MG63 (cell line): ENCODE measurements around the gene GRM7. TPM values are rescaled to one million over a fixed set of nuclear protein-coding genes. Genes with fewer than 3 reads are reported as not detected.

ENCODE experiments used
- DNase-seq: peaks from one replicate; pipeline ENCODE4 v3.0.0-alpha.2; 2020
- H3K27me3 ChIP-seq: fragments of 250-450 bp; sonication (Bioruptor Pico); 2 replicates; pipeline ENCODE4 v1.5.1; 2020; ENCODE audit warnings: mild to moderate bottlenecking, moderate library complexity
- H3K36me3 ChIP-seq: fragments of 250-450 bp; sonication (Bioruptor Pico); 2 replicates; pipeline ENCODE4 v1.5.1; 2020; ENCODE audit warnings: mild to moderate bottlenecking, moderate library complexity
- H3K4me3 ChIP-seq: fragments of 250-450 bp; sonication (Bioruptor Pico); 2 replicates; pipeline ENCODE4 v1.5.1; 2020; ENCODE audit warnings: mild to moderate bottlenecking, moderate library complexity
- H3K9me3 ChIP-seq: fragments of 250-450 bp; sonication (Bioruptor Pico); 2 replicates; pipeline ENCODE4 v1.5.1; 2020; ENCODE audit warnings: mild to moderate bottlenecking, moderate library complexity
- total RNA-seq: library from RNA; depleted of rRNA; stranded (reverse); fragments of >200 nt; shearing (Covaris generic); gene quantifications from 2 replicates; pipeline ENCODE4 v1.2.3, GENCODE V29; 2014; ENCODE audit warnings: low replicate concordance

GRM7 gene
- total RNA-seq, 1 experiment from 2014 or later: not detected

- H3K27me3 ChIP-seq: no peaks in the 10 kb centered on the region
- no peak for DNase-seq
- no peaks in the 10 kb centered on the region for H3K36me3 ChIP-seq
- H3K9me3 ChIP-seq: no peaks in the 10 kb centered on the region
- no peak overlapping the region for H3K4me3 ChIP-seq
Observed at GRCh38 chr3:7249493-7250076, 388.7 kb downstream of the GRM7 start.

GRCh38 chr3:7254251-7254650, 393.3 kb downstream of the GRM7 start:
- DNase-seq: no peak
- H3K36me3 ChIP-seq: no peaks in the 10 kb centered on the region
- H3K27me3 ChIP-seq: no peaks in the 10 kb centered on the region
- H3K9me3 ChIP-seq: no peaks in the 10 kb centered on the region
- H3K4me3 ChIP-seq: no peak overlapping the region

- no peaks in the 10 kb centered on the region for H3K36me3 ChIP-seq
- H3K4me3 ChIP-seq: no peak overlapping the region
- no peak for DNase-seq
Observed at GRCh38 chr3:7260975-7261374, 400.1 kb downstream of the GRM7 start.

GRCh38 chr3:7263347-7264195, 402.7 kb downstream of the GRM7 start:
- no peak for DNase-seq
- H3K27me3 ChIP-seq: no peaks in the 10 kb centered on the region

More at GRCh38 chr3:7260975-7261374, 400.1 kb downstream of the GRM7 start:
- no peaks in the 10 kb centered on the region for H3K9me3 ChIP-seq
- no peaks in the 10 kb centered on the region for H3K27me3 ChIP-seq

DNA sequence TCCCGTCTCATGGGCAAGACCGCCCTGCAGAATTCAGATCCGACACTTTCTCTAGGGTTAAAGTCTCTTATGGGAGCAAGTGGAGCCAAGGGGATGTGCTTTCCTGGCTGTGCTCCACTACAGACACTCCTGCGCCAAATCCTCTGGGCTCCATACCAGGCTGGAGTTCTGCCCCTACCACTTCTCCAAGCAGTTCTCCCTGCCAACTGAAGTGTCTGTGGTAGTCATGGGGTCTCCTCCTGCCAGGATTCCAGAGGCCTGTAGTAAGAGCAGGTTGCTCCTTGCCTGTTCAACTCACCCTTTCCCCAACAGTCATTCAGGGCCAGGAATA, 403.2 kb downstream of the GRM7 start:
- DNase-seq: no peak
- H3K27me3 ChIP-seq: no peaks in the 10 kb centered on the region
- H3K9me3 ChIP-seq: no peaks in the 10 kb centered on the region
- H3K4me3 ChIP-seq: no peak overlapping the region
- no peaks in the 10 kb centered on the region for H3K36me3 ChIP-seq

More at GRCh38 chr3:7263347-7264195, 402.7 kb downstream of the GRM7 start:
- Histone ChIP-seq H3K36me3 (no peaks in the 10 kb centered on the region), H3K9me3 (no peaks in the 10 kb centered on the region), H3K4me3 (no peak overlapping the region)

DNA sequence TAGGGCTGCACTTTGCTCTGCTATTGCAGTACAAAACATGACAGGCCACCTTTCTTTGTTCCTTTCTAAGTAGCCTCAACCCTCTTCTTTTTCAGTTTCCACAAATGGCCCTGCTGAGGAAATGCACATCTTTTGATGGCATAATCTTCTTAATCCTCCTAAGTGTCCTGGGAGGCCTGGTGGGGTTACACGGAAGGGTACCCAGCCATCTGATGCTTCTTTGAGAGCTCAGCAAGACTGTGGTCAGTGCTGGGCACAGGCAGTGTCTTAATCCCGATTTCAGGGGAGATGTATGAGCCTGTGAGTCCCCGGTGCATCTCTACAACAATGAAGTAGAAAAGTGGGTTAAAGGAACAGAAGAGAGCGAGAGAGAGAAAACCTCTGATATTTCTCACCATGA, 404.8 kb downstream of the GRM7 start:
- H3K36me3 ChIP-seq: no peaks in the 10 kb centered on the region
- no peak for DNase-seq
- H3K27me3 ChIP-seq: no peaks in the 10 kb centered on the region
- no peak overlapping the region for H3K4me3 ChIP-seq
- no peaks in the 10 kb centered on the region for H3K9me3 ChIP-seq

DNA sequence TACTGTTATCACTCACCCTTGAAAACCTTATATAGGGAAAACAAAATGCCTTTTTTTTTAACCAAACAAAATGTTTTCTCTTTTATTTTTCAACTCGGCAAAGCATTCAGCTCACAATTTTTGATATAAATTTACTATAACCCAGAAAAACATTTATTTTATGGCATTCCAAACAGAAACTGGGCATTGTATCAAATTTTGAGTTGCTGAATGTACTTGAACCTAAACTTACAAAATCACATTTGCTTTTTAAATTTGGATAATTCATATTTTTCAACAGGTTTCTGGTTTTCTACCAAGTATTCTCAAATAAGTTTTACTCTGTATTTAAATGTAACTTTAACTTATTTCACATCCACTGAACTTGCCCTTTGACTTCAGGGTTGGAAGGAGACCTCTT, 405.6 kb downstream of the GRM7 start:
- Histone ChIP-seq H3K27me3 (no peaks in the 10 kb centered on the region), H3K36me3 (no peaks in the 10 kb centered on the region), H3K9me3 (no peaks in the 10 kb centered on the region), H3K4me3 (no peak overlapping the region)
- no peak for DNase-seq

DNA sequence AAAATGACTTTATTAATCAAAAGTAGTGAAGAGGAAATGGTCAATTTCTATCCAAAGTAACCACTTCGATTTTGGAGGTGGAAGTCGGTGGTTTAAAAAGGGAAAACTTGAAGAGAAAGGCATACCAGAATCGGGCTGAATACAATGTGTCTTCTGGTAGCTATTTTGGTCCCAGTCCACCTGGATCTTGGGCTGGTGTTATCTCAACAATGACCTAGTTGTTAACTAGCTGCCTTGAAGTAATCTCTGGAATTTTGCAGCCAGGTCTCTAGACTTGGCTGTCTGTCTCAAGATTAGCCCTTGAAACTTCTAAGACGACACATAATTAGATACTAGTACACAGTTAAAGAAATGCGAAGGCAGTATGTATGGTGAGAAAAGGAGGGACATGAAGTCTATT, 409.8 kb downstream of the GRM7 start:
- no peaks in the 10 kb centered on the region for H3K36me3 ChIP-seq
- H3K4me3 ChIP-seq: no peak overlapping the region
- no peaks in the 10 kb centered on the region for H3K27me3 ChIP-seq
- H3K9me3 ChIP-seq: no peaks in the 10 kb centered on the region
- DNase-seq: no peak

GRCh38 chr3:7271631-7272030, 410.7 kb downstream of the GRM7 start:
- H3K27me3 ChIP-seq: no peaks in the 10 kb centered on the region
- DNase-seq: no peak
- H3K4me3 ChIP-seq: no peak overlapping the region
- H3K36me3 ChIP-seq: no peaks in the 10 kb centered on the region
- H3K9me3 ChIP-seq: no peaks in the 10 kb centered on the region

GRCh38 chr3:7272203-7272602, 411.3 kb downstream of the GRM7 start:
- H3K4me3 ChIP-seq: no peak overlapping the region
- no peak for DNase-seq
- no peaks in the 10 kb centered on the region for H3K9me3 ChIP-seq
- H3K27me3 ChIP-seq: no peaks in the 10 kb centered on the region
- H3K36me3 ChIP-seq: no peaks in the 10 kb centered on the region

DNA sequence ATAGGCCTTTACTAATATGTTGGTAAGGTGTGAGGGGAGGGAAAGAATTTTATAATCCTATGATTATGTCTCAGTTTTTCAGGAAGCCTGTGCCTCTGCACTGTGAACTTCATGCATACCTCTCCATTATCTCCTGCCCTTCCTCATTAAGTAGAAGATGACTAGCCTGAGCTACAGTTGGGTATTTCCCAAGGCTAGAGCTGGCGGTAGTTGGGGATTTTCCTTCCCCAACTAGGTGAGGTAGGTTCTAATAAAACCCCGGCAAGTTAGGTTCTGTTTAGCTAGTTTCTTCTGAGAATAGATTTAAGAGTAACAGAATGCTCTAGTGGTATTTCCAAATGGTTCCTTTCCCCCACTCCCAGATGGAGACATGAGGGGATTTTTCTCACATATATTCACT, 414.5 kb downstream of the GRM7 start:
- DNase-seq: no peak
- Histone ChIP-seq H3K9me3 (no peaks in the 10 kb centered on the region), H3K27me3 (no peaks in the 10 kb centered on the region), H3K36me3 (no peaks in the 10 kb centered on the region), H3K4me3 (no peak overlapping the region)

GRCh38 chr3:7280318-7280717, 419.4 kb downstream of the GRM7 start:
- Histone ChIP-seq H3K4me3 (no peak overlapping the region), H3K27me3 (no peaks in the 10 kb centered on the region), H3K36me3 (no peaks in the 10 kb centered on the region), H3K9me3 (no peaks in the 10 kb centered on the region)
- DNase-seq: no peak

DNA sequence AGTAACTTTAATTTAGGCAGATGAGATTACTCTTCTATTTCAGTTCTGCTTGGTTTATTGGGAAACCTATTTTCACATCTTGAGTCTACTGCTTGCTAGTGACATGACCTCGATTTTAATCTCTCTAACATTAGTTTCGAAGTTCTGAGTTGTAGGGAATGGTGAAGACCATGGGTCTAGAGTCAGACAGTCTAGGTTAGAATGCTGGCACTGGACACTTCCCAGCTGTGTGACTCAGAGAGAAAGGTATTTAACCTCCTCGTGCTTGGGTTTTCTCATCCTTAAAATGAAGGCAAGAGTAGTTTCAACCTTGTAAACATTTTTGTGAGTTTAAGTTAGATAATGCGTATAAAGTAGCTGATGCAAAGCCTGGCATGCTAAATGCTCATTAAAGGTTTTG, 422.1 kb downstream of the GRM7 start:
- DNase-seq: no peak
- Histone ChIP-seq H3K27me3 (no peaks in the 10 kb centered on the region), H3K36me3 (no peaks in the 10 kb centered on the region), H3K9me3 (no peaks in the 10 kb centered on the region), H3K4me3 (no peak overlapping the region)

DNA sequence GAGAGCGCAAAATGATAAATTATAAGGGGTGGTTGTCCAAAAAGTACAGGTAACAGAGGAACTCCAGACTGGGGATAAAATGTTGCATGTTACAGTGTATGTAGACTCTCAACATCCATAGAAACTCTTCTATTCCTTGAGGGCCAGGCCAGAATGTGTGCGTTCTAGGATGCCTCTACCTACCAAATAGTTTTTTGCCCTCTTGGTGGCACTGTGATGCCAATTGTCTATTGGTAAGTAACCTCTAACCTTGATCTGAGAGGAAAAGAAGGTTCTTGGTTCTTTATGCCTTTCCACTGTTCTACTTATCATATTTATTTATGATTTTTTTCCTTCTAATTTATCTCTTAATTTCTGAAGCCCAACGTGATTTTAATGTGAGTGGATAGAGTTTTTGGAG, 424.6 kb downstream of the GRM7 start:
- Histone ChIP-seq H3K9me3 (no peaks in the 10 kb centered on the region), H3K4me3 (no peak overlapping the region), H3K27me3 (no peaks in the 10 kb centered on the region), H3K36me3 (no peaks in the 10 kb centered on the region)
- DNase-seq: no peak

GRCh38 chr3:7288133-7288532, 427.2 kb downstream of the GRM7 start:
- DNase-seq: no peak
- H3K4me3 ChIP-seq: no peak overlapping the region
- H3K36me3 ChIP-seq: no peaks in the 10 kb centered on the region
- H3K27me3 ChIP-seq: no peaks in the 10 kb centered on the region
- no peaks in the 10 kb centered on the region for H3K9me3 ChIP-seq

DNA sequence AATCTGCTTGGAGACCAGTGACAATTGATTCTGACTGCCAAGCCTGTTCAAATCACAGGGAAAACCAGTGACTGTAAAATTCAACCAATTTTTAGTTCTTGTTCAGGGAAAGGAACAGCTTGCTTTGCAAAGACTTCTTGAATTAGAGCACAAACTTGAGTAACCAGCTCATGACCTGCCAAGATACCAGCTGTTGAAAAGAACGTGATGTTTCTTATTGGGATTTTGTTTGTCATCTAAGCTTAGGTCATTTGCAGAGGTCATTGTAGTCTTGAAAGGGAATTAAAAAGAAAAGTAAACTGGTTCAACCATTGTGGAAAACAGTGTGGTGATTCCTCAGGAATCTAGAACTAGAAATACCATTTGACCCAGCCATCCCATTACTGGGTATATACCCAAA, 428.2 kb downstream of the GRM7 start:
- Histone ChIP-seq H3K27me3 (no peaks in the 10 kb centered on the region), H3K36me3 (no peaks in the 10 kb centered on the region), H3K4me3 (no peak overlapping the region), H3K9me3 (no peaks in the 10 kb centered on the region)
- DNase-seq: no peak

DNA sequence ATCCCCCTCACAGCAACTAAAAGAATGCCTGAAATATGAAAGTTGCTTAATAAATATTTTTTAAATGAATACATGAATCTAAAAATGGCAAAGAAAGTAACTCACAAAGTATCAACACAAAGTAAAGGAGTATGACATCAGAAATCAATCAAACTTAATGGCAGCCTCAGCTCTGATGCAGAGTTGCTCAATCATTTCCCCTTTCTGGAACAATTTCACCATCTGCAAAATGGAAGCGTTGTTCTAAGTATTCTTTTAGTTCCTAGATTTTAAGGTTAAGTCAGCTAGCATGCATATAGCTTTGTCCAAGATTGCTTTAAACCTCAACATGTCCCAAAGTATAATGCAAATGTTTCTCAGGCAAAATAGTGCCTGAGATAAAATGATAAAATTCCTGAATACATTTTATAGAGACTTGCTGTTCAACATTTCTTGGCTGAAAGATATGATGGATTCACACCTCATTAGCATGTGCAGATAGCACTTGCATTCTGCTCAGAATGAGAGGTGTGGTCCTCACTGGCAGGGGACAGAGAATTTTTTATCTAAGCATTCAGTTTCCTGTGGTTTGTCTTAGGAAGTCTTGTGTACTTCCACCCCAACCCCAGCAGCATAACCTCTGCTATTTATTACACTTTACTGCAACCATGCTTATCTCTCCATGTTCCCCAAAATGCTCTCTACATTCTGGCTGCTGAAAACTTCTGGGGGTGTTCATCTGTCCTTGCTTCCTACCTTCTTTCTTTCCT, 429.3 kb downstream of the GRM7 start:
- Histone ChIP-seq H3K9me3 (no peaks in the 10 kb centered on the region), H3K4me3 (no peak overlapping the region), H3K27me3 (no peaks in the 10 kb centered on the region), H3K36me3 (no peaks in the 10 kb centered on the region)
- DNase-seq: no peak

- DNase-seq: no peak
- Histone ChIP-seq H3K4me3 (no peak overlapping the region), H3K36me3 (no peaks in the 10 kb centered on the region), H3K9me3 (no peaks in the 10 kb centered on the region), H3K27me3 (no peaks in the 10 kb centered on the region)
Observed at GRCh38 chr3:7292362-7292761, 431.4 kb downstream of the GRM7 start.
